ENCODE results near the gene TMEM200A.

- TF ChIP-seq CTCF (IDR thresholded peaks at IDR 0.05) (no peak), POLR2A (IDR thresholded peaks at IDR 0.05) (no peak)
Measured at GRCh38 chr6:130376936-130377335, 11.1 kb downstream of the TMEM200A start.
